ENCODE measurements around the gene MREG. TPM values are rescaled to one million over a fixed set of nuclear protein-coding genes. Genes with fewer than 3 reads are reported as not detected.
"Not testable (repeated sequence)": the region's sequence is repeated elsewhere in the genome, so short reads cannot be mapped to it uniquely, and the experiment has no call there.

Gene MREG
- polyA plus RNA-seq, 1 donor, result 25.4 TPM

DNA sequence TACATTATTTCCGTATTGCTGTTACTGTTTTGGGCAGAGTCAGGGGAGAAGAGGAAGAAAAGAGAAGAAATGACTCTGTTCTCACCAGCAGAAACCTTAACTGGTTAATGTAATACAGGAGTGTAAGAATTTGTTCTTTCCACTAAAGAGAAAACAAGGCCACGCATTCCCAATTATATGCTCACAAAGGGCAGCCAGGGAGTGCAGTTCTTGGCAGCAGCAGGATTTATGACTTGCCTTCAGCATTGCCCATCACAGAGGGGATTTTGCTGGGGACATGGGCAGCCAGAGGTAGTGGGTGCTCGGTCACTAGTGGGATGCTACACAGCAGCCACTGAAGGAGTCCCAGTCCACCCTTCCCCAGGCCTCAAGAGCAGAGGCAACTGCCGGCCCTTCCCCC is 18.4 kb downstream of the MREG start:
- no peak for DNase-seq

DNA sequence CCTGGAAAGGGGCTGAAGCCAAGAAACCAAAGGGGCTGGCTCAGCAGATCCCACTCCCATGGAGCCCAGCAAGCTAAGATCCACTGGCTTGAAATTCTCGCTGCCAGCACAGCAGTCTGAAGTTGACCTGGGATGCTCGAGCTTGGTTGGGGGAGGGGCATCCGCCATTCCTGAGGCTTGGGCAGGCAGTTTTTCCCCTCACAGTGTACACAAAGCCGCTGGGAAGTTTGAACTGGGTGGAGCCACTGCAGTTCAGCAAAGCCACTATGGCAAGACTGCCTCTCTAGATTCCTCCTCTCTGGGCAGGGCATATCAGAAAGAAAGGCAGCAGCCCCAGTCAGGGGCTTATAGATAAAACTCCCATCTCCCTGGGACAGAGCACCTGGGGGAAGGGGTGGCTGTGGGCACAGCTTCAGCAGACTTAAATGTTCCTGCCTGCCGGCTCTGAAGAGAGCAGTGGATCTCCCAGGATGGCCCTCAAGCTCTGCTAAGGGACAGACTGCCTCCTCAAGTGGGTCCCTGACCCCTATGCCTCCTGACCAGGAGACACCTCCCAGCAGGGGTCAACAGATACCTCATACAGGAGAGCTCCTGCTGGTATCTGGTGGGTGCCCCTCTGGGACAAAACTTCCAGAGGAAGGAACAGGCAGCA is 24.7 kb downstream of the MREG start:
- not testable (repeated sequence) for DNase-seq

DNA sequence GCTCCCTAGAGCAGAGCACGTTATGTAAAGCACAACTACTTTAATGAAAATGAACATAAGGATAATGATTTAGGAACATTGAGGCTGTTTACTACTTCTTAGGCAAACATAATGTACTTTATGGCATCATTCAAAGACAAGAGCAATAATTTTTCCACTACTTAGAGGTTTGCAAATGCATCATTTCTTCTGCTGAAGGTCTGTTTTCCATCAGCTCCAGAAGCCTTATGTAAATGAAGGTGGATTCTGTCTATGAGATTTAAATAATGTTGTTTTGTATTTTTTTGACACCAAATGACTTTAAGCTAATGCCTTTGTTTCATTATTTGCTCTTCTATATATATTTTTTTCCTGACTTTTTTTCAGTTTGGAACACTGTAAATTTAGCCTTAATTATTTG is 28.1 kb downstream of the MREG start:
- no peak for DNase-seq

DNA sequence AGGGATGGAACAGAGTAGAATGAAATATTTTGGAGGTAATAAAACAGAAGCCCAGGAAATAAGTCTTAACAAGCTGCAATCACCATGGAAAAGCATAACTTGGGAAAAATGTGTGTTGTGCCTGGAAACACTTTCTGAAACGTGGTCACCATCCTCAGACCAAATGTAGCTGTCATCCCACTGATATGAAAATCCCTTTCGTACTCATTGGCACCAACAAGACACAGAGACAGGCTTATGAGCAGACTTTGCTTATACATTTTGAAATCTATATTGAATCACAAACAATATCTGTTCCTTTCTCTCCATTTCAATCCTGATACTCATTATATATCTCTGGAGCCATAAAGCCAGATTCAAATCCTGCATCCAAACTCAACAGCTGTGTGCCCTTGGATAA is 28.7 kb downstream of the MREG start:
- DNase-seq, result no peak

DNA sequence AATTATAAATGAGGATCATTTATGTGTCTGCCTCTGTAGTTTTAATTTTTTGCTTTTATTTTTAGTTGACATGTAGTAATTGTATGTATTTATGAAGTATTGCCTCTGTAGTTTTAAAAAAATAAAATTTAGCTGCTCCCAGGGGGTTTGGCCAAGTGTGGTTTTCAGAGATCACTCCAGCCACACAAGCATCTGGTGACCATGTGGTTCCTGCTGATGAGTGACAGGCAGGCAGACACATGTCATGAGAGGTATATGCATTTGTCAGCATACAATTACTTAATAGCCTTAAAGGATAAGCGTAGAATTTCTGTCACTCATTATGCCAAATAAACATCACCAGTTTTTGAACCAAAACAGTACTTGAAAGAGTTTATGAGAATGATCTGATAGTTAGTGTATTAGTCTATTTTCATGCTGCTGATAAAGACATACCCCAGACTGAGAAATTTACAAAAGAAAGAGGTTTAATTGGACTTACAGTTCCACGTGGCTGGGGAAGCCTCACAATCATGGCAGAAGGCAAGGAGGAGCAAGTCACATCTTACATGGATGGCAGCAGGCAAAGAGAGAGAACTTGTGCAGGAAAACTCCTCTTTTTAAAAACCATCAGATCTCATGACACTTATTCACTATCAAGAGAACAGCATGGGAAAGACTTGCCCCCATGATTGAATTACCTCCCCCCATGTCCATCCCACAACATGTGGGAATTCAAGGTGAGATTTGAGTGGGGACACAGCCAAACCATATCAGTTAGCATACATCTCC is 29.6 kb downstream of the MREG start:
- DNase-seq, result no peak

DNA sequence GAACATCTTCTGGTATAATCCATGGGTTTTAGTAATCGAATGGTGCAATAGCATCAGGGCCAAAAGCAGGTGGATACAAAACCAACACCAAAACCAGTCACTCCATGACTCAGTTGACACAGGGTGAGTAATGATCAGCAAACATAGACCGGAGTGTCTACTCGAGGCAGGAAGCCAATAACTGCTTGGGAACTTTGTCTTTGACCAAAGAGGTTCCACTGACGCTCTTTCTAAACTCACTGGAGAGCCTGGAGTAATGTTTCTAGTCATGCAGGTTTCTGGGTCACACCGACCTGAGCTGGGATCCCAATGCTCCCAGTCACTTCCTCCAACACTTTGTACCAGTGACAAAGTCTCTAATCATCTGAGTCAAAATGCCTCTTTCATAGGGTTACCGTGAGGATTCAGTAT is 30.9 kb downstream of the MREG start:
- DNase-seq, result no peak

DNA sequence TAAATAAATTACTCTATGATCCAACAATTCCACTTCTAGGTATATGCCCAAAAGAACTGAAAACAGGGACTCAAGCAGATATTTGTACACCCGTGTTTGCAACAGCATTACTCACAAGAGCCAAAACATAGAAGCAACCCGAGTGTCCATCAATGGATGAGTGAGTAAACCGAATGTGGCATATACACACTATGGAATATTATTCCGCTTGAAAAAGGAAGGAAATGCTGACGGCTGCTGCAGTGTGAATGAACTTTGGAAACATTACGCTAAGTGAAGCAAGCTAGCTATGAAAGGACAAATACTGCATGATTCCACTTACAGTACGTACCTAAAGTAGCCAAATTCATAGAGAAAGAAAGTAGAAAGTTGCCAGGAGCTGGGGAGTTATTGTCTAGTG is 32.2 kb downstream of the MREG start:
- no peak for DNase-seq

DNA sequence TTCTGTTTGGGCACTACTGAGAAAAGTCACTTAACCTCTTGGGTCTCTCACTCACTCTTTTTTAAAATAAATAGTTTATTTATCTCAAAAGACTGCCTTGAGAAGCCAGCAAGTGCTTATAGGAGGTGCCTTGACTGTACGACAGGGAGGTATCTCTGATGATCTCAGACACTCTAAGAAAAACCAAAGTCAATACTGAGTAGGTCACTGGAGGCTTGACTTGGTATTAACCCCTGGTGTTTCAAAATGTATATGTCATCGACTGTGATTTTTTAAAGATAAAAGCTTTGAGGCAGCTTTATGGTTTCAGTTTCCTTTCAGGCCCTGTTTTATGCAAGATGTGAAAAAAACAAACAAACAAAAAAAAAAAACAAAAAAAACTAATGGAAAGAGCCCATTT is 33.7 kb downstream of the MREG start:
- no peak for DNase-seq

DNA sequence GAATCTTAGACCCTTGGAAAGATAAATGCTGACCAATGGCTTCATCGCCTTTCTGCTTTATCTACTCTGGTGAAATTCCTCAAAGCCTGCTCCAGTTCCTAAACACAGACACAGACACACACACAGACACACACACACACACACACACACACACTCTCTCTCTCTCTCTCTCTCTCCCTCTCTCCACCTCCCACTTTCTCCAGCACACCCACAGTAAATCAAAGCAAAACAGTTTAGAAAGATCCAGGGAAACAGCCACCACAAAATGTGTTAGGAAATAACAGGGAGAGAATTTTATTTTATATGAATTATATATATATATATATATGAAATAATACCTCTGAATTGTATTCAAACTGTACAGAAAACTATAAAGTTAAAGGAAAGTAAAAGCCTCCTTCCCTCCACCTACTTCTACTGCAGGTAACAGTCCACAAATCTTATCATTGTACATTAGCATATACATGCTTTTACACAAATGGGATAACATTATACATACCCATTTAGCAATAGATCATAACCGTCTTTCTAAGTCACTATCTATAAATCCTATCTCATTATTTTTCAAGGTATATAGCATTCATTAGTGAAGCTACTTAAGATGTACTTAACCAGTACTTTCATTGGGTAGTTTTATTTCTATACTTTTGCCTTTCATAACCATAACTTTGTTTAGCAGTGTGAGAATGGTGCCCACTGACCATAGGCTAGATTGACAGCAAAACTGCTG is 38.5 kb downstream of the MREG start:
- DNase-seq, result no peak

DNA sequence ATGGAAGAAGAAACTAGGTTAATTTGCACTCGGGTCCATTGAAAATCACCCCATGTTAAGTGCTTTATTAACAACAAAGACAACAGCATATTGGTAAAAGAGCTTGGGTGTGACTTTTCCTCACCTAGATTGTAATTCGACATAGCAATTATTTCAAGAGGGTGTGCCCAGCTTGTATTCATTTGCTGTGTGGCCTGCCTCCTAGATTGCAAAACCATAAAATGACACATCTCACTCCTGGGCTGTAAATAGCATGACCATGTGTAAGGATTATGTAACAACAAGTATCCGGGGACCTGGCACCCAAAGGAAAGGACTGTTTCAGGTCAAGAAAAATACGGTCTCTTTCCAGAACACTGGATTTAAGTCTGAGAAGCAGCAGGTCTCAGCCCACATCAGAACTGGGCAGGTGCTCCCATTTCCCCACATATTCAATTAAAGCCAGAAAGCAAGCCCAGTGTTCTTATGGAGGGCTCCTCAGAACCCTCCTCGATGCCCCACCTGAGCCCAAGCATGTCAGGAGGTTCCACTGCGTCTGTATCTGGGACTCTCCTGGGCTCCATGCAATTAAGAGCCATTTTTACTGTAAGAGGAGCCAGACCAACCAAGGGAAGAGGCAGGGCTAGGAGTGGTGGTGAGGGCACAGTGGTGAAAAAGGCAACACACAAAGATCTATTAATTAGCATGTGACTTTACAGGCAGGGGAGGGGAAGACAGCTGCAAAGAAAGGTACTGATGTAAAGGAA is 39.2 kb downstream of the MREG start:
- DNase-seq, result no peak

DNA sequence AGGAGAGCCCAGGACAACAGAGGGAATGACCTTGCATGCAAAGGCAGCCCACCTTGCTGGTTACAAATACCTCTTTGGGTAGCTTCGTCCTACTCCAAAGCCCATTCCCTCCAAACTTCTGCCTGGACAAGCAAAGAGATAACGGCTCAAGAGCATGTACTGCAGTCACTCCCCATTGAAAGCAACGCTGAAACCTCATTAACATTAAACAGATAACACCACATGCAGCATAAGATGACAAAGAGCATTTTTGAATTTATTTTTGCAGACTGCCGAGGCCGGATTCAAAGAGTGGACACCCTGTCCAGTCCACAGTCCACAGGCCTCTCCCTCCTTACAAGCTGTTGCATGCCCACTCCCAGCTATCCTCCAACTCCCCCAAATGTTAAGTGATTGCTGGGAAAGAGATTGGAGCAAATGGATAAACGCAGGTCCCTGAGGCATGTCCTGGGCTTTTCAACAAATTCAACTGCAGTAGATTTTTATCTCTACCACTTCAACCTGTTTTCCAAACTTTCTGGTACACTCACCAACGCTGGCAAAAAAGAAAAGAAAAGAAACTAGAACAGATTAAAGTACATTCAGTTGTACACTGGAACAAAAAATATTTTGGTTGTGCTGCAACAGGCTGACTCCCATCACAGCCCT is 40.1 kb downstream of the MREG start:
- DNase-seq, result no peak

DNA sequence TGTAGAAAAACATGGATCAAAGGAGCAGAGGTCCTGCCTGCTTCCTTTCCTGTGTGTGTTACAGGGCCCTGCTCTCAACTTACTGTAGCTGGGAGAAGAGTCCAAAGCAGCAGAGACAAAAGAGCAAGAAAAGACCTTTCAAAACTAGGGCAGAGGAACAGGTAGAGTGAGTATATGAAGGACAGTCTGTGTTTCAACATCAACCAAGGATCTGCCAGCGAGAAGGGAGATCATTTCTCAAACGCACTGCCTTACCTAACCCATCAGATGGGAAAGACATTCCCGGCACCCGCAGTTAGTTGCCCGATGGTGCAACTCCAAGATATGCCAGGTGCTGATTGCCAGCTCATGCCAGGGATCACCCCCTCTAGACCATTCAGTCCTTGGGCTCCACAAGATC is 41.7 kb downstream of the MREG start:
- DNase-seq, result no peak

DNA sequence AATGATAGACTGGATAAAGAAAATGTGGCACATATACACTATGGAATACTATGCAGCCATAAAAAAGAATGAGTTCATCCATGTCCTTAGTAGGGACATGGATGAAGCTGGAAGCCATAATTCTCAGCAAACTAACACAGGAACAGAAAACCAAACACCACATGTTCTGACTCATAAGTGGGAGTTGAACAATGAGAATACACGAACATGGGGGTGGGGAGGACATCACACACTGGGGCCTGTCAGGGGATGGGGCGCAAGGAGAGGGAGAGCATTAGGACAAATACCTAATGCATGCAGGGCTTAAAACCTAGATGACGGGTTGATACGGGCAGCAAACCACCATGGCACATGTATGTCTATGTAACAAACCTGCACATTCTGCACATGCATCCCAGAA is 42.5 kb downstream of the MREG start:
- not testable (repeated sequence) for DNase-seq

DNA sequence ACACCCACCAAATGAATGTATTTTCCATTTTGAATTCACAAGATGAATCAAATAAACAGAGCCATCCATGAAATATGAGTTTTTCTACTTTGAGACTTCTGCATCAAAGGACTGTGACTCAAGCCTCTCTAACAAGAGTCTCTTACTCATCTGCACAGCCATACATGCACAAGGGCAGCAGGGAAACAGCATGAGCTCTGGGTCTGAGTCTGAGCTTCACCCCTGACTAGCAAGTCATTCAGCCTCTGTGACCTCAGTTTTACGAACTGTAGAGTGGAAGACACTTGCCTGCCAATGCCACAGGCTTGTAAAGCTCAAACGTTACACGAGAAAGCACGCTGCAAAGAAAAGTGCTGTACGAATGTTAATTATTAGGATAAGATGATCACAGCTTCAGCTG is 42.9 kb downstream of the MREG start:
- DNase-seq, result no peak

DNA sequence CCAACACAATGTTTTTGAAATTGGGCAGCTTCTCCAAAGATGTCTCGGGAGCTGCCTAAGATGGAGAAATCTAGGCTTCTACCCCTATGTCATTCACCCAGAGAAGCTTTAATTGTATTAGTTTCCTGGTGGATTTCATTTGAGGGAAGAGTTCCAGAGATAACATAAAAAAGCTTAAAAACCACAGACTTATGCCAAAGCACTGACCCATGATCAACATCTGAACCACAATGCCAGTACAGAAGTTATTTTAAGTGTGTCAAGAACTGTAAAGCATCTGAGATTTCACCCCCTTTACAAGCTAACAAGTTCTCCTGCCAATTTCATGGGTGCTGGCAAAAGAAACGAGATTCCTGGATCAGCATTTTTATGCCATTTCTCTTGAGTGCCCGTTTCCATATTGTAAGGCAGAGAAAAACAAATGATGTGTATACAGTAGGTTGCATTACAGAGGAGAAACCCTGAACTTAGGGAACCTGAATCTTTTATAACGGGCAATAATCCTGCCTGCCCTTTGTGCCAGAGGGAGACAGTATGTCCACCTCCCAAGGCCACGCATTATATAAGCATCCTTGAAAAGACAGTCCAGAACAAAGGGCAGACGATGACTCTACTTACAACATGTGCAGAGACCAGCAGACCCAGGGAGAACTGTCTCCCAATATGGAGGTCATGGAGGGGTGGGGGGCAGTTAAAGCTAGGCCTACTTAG is 44.1 kb downstream of the MREG start:
- no peak for DNase-seq

DNA sequence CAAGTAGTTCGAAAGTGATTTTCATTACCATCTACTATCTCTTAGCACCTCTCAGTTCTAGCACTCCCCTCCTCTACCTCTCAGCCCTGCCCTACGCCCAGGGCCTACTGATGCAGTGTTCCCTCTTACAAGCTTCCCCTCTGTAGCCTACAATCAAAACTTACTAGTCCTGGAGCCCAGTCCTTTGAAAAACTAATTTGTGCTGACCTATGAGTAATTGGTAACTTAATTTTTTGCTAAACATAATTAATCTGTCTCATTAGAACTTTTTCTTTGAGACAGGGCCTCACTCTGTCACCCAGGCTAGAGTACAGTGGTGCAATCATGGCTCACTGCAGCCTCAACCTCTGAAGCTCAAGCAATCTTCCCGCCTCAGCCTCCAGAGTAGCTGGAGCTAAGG is 44.9 kb downstream of the MREG start:
- DNase-seq, result no peak

DNA sequence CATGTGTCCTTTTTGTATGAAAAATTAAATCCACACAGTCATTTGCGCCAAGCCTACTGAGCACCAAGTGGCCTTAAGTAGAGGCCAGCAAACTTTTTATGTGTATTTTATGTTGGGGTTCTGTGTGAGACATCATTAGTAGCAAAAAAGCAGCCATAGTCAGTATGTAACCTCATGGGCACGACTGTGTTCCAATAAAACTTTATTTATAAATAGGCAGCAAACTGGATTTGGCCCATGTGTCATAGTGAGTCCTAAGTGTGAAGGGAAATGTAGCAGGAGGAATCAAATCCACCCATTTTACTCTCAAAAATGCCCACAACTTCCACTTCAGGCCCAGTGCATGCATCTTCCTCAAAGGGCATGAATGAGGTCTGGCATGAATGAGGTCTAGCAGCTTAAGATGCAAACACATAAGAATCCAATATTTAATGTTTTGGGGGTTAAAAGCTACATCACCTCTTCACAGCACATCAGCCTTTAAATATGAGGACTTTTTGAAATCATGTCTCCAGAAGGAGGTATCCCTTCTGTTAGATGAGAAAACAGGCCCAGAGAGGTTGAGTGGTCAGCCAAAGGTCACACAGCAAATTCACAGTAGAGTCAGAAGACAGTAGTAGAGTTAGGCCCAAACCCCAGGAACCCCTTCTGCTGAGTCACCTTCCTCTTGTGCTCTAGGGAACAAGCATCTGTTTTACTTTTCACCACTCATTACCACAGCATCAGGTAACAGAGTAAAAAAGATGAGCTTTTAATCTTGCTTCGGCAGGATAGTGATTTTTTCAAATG is 45.6 kb downstream of the MREG start:
- no peak for DNase-seq

DNA sequence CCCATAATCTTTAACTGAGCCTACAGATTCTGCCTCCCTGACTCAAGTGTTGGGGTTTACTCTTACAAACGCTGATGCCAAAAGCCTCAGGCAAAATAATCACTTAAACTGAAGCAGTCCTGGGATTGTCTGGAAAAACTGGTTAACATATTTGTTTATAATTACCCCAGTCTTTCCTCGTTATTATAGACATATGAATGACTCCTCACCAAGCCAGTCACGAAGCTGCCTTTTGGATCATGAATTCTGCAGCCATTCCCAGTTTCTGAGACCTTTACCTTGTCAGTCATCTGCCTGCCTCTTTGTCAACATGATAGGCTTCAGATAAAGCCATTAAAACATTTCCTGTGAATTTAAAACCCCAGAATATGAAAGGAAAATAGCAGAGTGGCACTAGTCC is 46.4 kb downstream of the MREG start:
- DNase-seq, result no peak

DNA sequence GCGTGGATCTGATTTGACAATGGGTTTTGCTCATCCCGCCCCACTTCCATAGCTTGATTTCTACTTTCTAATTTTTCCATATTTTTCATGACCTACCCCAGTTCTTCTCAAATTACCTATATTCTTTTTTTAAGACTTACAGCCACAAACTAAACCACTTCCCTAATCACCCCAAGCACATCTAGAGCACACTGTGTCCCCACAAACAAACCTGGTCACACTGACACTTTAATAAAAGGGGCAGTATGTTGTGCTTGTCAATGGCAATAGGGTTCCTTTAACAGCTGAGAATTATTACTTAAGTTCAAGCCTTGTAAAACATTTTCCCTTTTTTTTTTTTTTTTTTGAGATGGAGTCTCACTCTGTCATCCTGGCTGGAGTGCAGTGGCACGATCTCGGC is 47.1 kb downstream of the MREG start:
- DNase-seq, result no peak

DNA sequence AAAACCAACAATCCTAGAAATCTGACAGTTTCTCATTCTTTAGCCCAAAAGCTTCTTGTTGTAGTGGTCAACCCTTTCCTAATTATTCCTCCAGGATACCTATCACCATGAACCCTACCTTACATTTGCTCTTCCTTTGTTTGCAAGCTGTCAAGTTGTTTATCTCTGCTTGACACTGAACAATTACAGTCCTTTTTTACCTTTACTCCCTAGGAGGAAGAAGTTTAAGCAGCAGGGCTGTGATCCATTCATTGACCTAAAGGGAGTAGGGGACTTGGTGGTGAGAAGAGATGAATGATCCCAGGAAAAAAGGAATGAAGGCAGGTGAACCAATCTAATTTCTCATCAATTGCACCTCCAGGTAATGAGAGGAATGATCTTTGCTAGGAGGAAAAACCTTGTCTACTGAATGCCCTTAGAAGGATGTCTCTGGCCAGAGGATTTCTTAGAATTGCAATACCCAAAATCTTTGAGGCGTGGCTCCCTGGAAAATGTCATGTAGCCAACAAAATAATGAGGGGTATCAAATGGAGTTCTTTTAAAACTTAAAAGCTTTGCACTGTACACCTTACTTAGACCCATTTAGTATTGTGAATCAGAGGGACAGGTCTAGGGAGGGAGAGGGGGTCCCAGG is 47.7 kb downstream of the MREG start:
- no peak for DNase-seq
